A375 (cell line): Measurements from ENCODE around the gene SPP2. TPM values are rescaled to one million over a fixed set of nuclear protein-coding genes. Genes with fewer than 3 reads are reported as not detected.

ENCODE experiments used
- total RNA-seq: library from RNA; depleted of rRNA; stranded (reverse); fragments of >200 nt; shearing (Covaris generic); gene quantifications from 2 replicates; pipeline ENCODE4 v1.2.3, GENCODE V29; 2014; rRNA removed

SPP2 gene, protein sequence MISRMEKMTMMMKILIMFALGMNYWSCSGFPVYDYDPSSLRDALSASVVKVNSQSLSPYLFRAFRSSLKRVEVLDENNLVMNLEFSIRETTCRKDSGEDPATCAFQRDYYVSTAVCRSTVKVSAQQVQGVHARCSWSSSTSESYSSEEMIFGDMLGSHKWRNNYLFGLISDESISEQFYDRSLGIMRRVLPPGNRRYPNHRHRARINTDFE
- total RNA-seq, result not detected in 2 replicates

DNA sequence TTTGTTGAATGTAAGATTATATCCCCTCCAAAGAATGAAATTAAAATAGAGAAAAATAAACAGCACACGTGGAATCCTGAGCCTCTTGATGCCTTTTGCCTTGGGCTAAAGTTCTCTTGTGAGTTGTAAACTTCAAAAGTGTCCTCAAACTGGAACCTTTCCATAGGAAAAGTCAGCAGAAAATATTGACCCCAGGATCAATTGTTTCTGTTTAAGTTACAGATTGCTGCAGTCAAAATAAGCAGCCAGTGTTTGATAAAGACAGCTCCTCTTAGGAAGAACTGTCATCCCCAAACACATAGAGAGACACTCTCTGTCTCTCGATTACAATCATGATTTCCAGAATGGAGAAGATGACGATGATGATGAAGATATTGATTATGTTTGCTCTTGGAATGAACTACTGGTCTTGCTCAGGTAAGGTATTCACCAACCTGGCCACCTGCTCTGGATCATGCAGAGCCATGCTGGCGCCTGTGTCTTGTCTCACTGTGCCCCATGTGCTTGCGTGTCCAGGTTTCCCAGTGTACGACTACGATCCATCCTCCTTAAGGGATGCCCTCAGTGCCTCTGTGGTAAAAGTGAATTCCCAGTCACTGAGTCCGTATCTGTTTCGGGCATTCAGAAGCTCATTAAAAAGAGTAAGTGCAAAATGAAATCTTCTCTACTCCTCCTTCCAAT lies at the start of gene SPP2:
SPP2 (plus strand) TSS at position 248 of the 681 bp plus-strand sequence; CDS start at position 333, 85 bp downstream.

Other genes with a start within 250 kb of the SPP2 start
- gene HJURP, start 196.2 kb upstream of the SPP2 start, total RNA-seq, result 32.4 and 43.8 TPM in 2 replicates
- 2.6 and 5.8 TPM in 2 replicates for gene TRPM8, start 133.3 kb upstream of the SPP2 start, total RNA-seq